ENCODE data around the gene ABCC8. TPM values are rescaled to one million over a fixed set of nuclear protein-coding genes. Genes with fewer than 3 reads are reported as not detected.

ABCC8 gene
- total and polyA plus RNA-seq, 2 experiments from 2014 or later = 2.2 TPM; not detected in 1

DNA sequence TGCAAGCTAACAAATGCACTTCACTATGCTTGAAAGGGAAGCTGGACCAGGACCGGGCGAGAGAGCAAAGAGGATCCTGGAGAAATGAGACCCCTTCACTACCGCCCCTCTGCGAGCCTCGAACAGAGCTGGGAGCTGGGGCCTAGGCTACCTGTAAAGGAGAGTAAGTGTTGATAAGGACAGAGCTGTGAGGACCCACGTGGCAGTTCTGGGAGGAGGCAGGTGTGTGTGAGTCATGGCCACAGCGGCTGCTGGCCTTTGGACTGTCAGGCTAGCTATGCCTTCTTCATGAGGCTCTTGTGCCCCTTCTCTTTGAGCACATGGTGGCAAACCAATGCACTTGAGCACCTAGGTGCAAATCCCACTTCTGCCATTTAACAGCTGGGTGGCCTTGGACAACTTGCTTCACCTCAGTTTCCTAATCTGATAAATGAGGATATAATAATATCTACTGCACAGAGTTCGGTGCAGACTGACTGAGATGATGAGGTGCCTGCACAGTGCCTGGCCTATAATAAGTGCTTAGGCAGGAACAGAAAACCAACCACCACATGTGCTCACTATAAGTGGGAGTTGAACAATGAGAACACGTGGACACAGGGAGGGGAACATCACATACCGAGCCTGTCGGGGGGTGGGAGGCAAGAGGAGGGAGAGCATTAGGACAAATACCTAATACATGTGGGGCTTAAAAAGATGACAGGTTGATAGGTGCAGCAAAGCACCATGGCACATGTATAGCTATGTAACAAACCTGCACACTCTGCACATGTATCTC, 52.9 kb downstream of the ABCC8 start:
- TF ChIP-seq EZH2phosphoT487 (IDR thresholded peaks at IDR 0.05; ENCODE audit: low read depth, severe bottlenecking, unreplicated experiment) (no peak), EZH2 (IDR thresholded peaks at IDR 0.05; ENCODE audit: borderline replicate concordance) (no peak)
- TF ChIP-seq, protein P1, sequence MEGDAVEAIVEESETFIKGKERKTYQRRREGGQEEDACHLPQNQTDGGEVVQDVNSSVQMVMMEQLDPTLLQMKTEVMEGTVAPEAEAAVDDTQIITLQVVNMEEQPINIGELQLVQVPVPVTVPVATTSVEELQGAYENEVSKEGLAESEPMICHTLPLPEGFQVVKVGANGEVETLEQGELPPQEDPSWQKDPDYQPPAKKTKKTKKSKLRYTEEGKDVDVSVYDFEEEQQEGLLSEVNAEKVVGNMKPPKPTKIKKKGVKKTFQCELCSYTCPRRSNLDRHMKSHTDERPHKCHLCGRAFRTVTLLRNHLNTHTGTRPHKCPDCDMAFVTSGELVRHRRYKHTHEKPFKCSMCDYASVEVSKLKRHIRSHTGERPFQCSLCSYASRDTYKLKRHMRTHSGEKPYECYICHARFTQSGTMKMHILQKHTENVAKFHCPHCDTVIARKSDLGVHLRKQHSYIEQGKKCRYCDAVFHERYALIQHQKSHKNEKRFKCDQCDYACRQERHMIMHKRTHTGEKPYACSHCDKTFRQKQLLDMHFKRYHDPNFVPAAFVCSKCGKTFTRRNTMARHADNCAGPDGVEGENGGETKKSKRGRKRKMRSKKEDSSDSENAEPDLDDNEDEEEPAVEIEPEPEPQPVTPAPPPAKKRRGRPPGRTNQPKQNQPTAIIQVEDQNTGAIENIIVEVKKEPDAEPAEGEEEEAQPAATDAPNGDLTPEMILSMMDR (IDR thresholded peaks at IDR 0.05; ENCODE audit: poor library complexity) = no peak
- Histone ChIP-seq H3K79me2 (no peaks in the 10 kb centered on the region), H3K9me2 (replicated peaks; ENCODE audit: insufficient read depth) (no peaks in the 10 kb centered on the region), H3K4me3 (no peak overlapping the region), H4K20me1 (ENCODE audit: insufficient read depth, poor library complexity, severe bottlenecking) (no peaks in the 10 kb centered on the region), H3K36me3 (replicated peaks; ENCODE audit: insufficient read depth, low read depth) (no peaks in the 10 kb centered on the region), H3K4me1 (ENCODE audit: insufficient read depth) (no peaks in the 10 kb centered on the region), H2AFZ (no peak overlapping the region), H3K27ac (peak overlapping the region; percentile 72), H3K27me3 (peaks cover 17% of the 10 kb centered on the region), H3K4me2 (no peak overlapping the region), H3K9me3 (ENCODE audit: low read depth) (no peaks in the 10 kb centered on the region)
- 71% methylated on average over 9 of the region's 11 CpGs for WGBS (ENCODE audit: low lambda C conversion rate, missing lambda C conversion rate)
- peak; percentile 80 for DNase-seq (ENCODE audit: low spot score)

DNA sequence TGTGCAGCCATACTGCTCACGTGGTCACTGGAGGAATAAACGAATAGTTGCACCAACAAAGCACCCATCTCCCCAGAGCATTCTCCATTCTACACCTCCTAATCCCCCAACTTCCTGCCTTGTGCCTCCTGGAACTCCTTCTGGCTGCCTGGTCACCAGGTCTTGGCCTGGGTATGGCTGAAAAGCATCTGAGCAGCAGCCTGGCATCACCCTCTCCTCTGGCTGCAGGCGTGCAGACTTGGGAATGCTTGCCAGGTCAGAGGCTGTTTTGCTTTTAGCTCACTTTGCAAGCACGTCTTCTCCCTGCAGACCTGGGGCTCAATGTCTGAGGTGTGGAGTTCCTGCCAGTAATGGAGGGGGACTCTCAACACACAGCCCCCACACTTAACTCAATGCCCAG, 54.9 kb downstream of the ABCC8 start:
- H3K36me3 ChIP-seq (replicated peaks; ENCODE audit: insufficient read depth, low read depth) = no peaks in the 10 kb centered on the region
- no peak overlapping the region for H2AFZ ChIP-seq
- DNase-seq (ENCODE audit: low spot score) = no peak
- no peaks in the 10 kb centered on the region for H3K9me2 ChIP-seq (replicated peaks; ENCODE audit: insufficient read depth)
- no peak overlapping the region for H3K27ac ChIP-seq
- no peak overlapping the region for H3K4me2 ChIP-seq
- H3K79me2 ChIP-seq = no peaks in the 10 kb centered on the region
- TF ChIP-seq EZH2 (IDR thresholded peaks at IDR 0.05; ENCODE audit: borderline replicate concordance) (no peak), EZH2phosphoT487 (IDR thresholded peaks at IDR 0.05; ENCODE audit: low read depth, severe bottlenecking, unreplicated experiment) (no peak)
- TF ChIP-seq, protein P1 (IDR thresholded peaks at IDR 0.05; ENCODE audit: poor library complexity) = no peak
- peaks cover 23% of the 10 kb centered on the region for H3K27me3 ChIP-seq
- no peaks in the 10 kb centered on the region for H3K9me3 ChIP-seq (ENCODE audit: low read depth)
- WGBS (ENCODE audit: low lambda C conversion rate, missing lambda C conversion rate) = 54% methylated on average over 4 of the region's 4 CpGs
- H4K20me1 ChIP-seq (ENCODE audit: insufficient read depth, poor library complexity, severe bottlenecking) = no peaks in the 10 kb centered on the region
- no peak overlapping the region for H3K4me3 ChIP-seq
- H3K4me1 ChIP-seq (ENCODE audit: insufficient read depth) = no peaks in the 10 kb centered on the region

DNA sequence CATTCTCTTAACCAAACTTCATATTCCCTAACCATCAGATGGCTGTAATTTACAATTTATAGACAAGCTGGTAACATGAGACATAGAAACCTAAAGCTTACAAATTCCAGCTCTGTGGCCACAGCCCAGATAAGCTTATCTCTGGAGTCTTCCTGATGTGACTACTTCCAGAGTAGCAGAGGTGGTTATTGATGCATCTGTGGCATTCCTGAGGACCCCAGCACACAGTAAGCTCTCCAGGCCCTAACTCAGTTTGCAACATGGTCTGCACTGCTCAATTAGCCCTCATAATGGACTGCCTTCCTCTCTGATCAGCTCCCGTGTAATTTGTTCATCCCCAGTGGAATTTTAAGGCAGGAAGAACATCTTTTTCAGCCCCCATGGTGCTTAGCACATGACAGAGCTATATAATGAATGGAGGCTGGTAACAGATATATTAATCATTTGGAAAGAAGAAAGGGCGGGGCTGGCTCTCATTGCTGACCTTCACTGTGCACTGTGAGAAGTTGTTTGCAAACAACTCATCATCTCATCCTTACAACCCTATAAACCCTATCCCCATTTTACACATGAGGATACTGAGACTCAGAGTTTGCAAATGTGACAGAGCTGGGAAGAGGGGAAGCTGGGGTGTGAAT, 58.1 kb downstream of the ABCC8 start:
- Histone ChIP-seq H3K36me3 (replicated peaks; ENCODE audit: insufficient read depth, low read depth) (no peaks in the 10 kb centered on the region), H3K27me3 (peaks cover 24% of the 10 kb centered on the region), H3K9me2 (replicated peaks; ENCODE audit: insufficient read depth) (no peaks in the 10 kb centered on the region), H3K4me3 (no peak overlapping the region), H3K79me2 (no peaks in the 10 kb centered on the region), H4K20me1 (ENCODE audit: insufficient read depth, poor library complexity, severe bottlenecking) (no peaks in the 10 kb centered on the region), H3K4me2 (no peak overlapping the region), H3K4me1 (ENCODE audit: insufficient read depth) (no peaks in the 10 kb centered on the region), H3K27ac (no peak overlapping the region), H2AFZ (no peak overlapping the region), H3K9me3 (ENCODE audit: low read depth) (no peaks in the 10 kb centered on the region)
- DNase-seq (ENCODE audit: low spot score) = no peak
- WGBS (ENCODE audit: low lambda C conversion rate, missing lambda C conversion rate) = 35% methylated on average over 2 of the region's 2 CpGs
- TF ChIP-seq EZH2phosphoT487 (IDR thresholded peaks at IDR 0.05; ENCODE audit: low read depth, severe bottlenecking, unreplicated experiment) (no peak), EZH2 (IDR thresholded peaks at IDR 0.05; ENCODE audit: borderline replicate concordance) (no peak)
- TF ChIP-seq, protein P1 (IDR thresholded peaks at IDR 0.05; ENCODE audit: poor library complexity) = no peak

Data from hepatocyte (in vitro differentiated cells).